Measurements from ENCODE around the gene CTPS1.

- no peak for TF ChIP-seq AFF4 (CRISPR knock-in tag; IDR thresholded peaks at IDR 0.05; ENCODE audit: borderline replicate concordance)
- no peak for TF ChIP-seq ZNF396 (CRISPR knock-in tag; IDR thresholded peaks at IDR 0.05; ENCODE audit: borderline replicate concordance)
- TF ChIP-seq CTCF (IDR thresholded peaks at IDR 0.05): no peak
- no peak for TF ChIP-seq CREB1 (CRISPR knock-in tag; IDR thresholded peaks at IDR 0.05)
- TF ChIP-seq E2F1 (CRISPR knock-in tag; IDR thresholded peaks at IDR 0.05): no peak
- no peak for TF ChIP-seq USF2 (CRISPR knock-in tag; IDR thresholded peaks at IDR 0.05)
- no peak for TF ChIP-seq TEAD1 (CRISPR knock-in tag; IDR thresholded peaks at IDR 0.05)
- TF ChIP-seq ATF3 (CRISPR knock-in tag; conservative IDR thresholded peaks at IDR 0.05): no peak
- no peak for TF ChIP-seq ZNF317 (CRISPR knock-in tag; IDR thresholded peaks at IDR 0.05; ENCODE audit: borderline replicate concordance, low read depth)
- TF ChIP-seq ARID4B (CRISPR knock-in tag; IDR thresholded peaks at IDR 0.05; ENCODE audit: borderline replicate concordance): no peak
- no peak for TF ChIP-seq HMGXB4 (CRISPR knock-in tag; IDR thresholded peaks at IDR 0.05)
- TF ChIP-seq SP1 (CRISPR knock-in tag; conservative IDR thresholded peaks at IDR 0.05): no peak
- TF ChIP-seq NR2C2 (CRISPR knock-in tag; IDR thresholded peaks at IDR 0.05): no peak
These were observed 42.2 kb downstream of the CTPS1 start, which contains the start of gene SLFNL1 for GRCh38 chr1:41021526-41022308.
